Immature natural killer cell (primary cell): Measurements from ENCODE around the gene TNS1. TPM values are rescaled to one million over a fixed set of nuclear protein-coding genes. Genes with fewer than 3 reads are reported as not detected.

Source experiments
- DNase-seq, 3 donors: peaks; one replicate each; pipeline ENCODE4 v3.0.0; 2022; ENCODE audit warnings: mixed read lengths in 1 of 3
- H3K27ac Mint-ChIP-seq, 6 donors: one replicate each; pipeline ENCODE4 v1.8.0; 2020; ENCODE audit warnings: mixed read lengths in 6 of 6, mild to moderate bottlenecking in 5 of 6, inconsistent platforms in 4 of 6, moderate library complexity in 3 of 6
- H3K27me3 Mint-ChIP-seq, 3 donors: one replicate each; pipeline ENCODE4 v1.8.0; 2020 to 2021; ENCODE audit warnings: low read depth in 3 of 3, mild to moderate bottlenecking in 3 of 3, mixed read lengths in 3 of 3, moderate library complexity in 3 of 3, inconsistent platforms in 1 of 3
- H3K36me3 Mint-ChIP-seq, 3 donors: one replicate each; pipeline ENCODE4 v1.8.0; 2020; ENCODE audit warnings: mixed read lengths in 3 of 3, inconsistent platforms in 2 of 3, mild to moderate bottlenecking in 2 of 3
- H3K4me1 Mint-ChIP-seq, 2 donors: one replicate each; pipeline ENCODE4 v1.8.0; 2020; ENCODE audit warnings: inconsistent platforms in 2 of 2, mild to moderate bottlenecking in 2 of 2, mixed read lengths in 2 of 2, moderate library complexity in 1 of 2
- H3K4me3 Mint-ChIP-seq, 5 donors: one replicate each; pipeline ENCODE4 v1.8.0; 2020; ENCODE audit warnings: mild to moderate bottlenecking in 5 of 5, mixed read lengths in 5 of 5, inconsistent platforms in 3 of 5, moderate library complexity in 3 of 5
- H3K9me3 Mint-ChIP-seq, 6 donors: one replicate each; pipeline ENCODE4 v1.8.0; 2020; ENCODE audit warnings: mild to moderate bottlenecking in 6 of 6, mixed read lengths in 6 of 6, inconsistent platforms in 4 of 6, moderate library complexity in 3 of 6
- polyA plus RNA-seq, 3 donors: library from polyadenylated mRNA; unstranded; fragments of 300-500 nt; fragmentation: Illumina TruSeq; gene quantifications; one replicate each; pipeline ENCODE4 v1.2.3, GENCODE V29; 2021

The TNS1 gene
- polyA plus RNA-seq, 3 donors from 2014 or later = 0.40 TPM; not detected in 2

DNA sequence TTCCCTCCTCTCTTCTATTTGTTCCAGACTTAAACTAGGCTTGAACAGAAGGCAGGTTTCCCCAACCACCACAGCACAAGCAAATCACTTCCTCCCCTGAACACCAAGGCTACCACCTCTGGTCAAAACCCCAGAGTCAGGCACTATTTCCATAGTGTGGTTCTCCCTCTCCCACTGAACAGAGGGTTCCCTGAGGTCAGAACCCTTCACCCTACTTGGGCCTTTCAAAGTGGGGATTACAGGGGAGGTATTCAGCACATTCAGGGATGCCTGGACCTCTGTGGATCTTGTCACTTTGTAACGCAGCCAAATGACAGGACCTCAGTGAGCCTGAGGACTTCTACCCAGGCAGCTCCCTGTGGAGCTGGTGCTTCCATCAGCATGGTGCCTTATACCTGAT is 88.7 kb downstream of the TNS1 start:
- Mint-ChIP-seq H3K9me3 (no peaks in the 10 kb centered on the region), H3K27ac (no peak overlapping the region), H3K4me3 (no peak overlapping the region), H3K27me3 (peaks cover 0 to 6% (median 0%) of the 10 kb centered on the region in 3 donors), H3K4me1 (no peaks in the 10 kb centered on the region), H3K36me3 (no peaks in the 10 kb centered on the region)
- DNase-seq = no peak

DNA sequence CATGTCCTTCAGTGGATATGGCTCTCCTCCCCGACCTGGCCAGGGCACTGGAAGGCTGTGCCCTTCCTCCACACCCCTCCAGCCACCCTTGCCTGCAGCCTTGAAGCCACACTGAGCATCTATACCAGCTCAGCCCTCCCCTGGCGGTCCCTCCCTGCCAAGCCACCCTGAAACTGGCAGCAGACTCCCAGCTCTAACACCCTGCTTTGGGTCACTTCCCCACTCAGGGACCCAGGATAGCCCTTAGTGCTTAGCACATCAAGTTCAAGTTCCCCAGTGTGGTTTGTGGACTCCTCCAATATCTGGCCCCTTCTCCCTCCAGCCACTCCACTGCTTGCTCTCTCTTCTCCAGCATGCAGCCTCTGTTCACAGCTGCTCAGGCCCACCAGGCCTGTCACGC is 89.4 kb downstream of the TNS1 start:
- no peak overlapping the region for H3K4me3 Mint-ChIP-seq
- no peaks in the 10 kb centered on the region for H3K36me3 Mint-ChIP-seq
- peaks cover 0 to 6% (median 0%) of the 10 kb centered on the region in 3 donors for H3K27me3 Mint-ChIP-seq
- no peak overlapping the region for H3K27ac Mint-ChIP-seq
- DNase-seq = no peak
- H3K9me3 Mint-ChIP-seq = no peaks in the 10 kb centered on the region
- no peaks in the 10 kb centered on the region for H3K4me1 Mint-ChIP-seq

DNA sequence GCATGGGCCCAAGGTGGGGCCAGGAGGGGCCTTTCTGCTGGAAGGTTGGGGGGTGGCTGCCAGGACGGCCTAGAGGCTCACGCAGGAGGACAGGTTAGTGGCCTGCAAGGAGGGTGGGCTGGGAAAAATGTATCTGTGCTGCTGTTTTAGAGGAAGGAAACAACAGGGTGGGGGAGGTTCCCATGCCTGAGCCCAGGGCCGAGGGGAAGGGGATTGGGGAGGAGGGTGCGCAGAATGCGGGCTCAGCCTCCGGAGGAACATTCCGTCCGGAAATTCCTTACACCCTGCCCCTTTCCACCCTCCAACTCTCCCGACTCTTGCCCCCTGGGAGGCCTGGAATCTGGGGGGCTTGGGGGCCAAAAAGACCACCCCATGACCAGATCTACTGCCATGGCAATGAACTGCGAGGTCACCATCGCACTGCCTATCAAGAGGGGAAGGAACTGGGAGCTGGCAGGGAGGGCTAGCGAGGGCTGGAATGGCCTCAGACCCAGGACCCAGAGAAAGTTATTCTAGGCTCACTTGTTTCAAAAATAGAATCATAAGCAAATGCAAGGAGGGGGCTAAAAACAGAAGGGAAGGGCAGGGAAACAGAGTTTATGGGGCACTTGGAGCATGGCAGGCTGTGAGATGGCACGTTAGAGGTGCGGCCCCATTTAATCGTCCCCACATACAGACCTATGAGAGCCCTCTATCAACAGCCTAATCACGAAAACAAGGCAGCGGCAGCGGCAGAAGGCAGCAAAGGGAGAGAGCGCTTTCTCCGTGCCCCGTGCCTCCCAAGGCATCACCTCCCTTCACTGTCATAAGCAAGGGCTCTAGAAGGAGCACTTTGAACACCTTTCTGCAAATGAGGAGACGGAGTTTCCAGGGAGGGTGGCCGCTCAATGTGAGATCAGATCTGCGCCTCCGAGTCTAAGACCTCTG is 90.4 kb downstream of the TNS1 start:
- H3K4me1 Mint-ChIP-seq = no peaks in the 10 kb centered on the region
- H3K4me3 Mint-ChIP-seq = no peak overlapping the region
- H3K9me3 Mint-ChIP-seq = no peaks in the 10 kb centered on the region
- no peaks in the 10 kb centered on the region for H3K36me3 Mint-ChIP-seq
- no peak for DNase-seq
- H3K27me3 Mint-ChIP-seq = peaks cover under 1 to 8% (median 6%) of the 10 kb centered on the region in 3 donors
- no peak overlapping the region for H3K27ac Mint-ChIP-seq

DNA sequence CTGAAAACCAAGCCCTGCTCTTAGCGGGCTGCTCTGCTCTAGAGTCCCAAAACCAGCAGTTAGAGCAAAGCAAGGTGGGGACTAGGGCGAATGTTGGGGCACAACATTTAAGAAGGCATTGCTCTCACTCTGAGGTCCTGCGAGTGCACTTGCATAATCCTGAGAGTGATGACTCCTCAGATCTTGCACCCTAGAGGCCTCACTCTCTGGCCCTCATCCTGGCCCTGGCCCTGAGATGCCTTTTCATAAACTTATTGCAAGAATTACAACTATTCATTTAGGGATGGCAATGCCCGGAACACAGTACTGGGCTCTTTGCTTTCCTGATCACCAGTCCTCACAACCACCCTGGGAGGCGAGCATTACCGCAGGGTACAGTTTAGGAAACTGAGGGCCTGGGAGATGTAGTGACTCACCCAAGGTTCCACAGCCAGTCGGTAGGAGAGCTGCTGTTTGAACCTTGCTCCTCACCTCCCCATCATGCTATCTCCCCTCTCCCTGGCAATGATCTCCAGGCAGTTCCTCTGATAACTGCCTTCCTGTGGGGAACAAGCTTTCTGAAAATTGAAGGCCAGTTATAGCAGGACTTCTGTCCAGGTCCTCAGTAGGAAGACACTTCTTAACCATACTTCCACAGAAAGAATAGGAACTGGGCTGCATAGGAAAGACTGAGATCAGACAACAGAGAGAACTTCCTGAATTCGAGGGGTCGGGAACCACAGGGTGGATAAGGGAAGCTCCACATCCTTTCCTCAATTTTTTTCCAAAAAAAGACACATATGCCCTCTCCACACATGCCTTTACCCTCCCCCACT is 91.3 kb downstream of the TNS1 start:
- no peaks in the 10 kb centered on the region for H3K4me1 Mint-ChIP-seq
- H3K9me3 Mint-ChIP-seq = no peaks in the 10 kb centered on the region
- H3K27ac Mint-ChIP-seq = no peak overlapping the region
- H3K4me3 Mint-ChIP-seq = no peak overlapping the region
- DNase-seq = no peak
- H3K36me3 Mint-ChIP-seq = no peaks in the 10 kb centered on the region
- H3K27me3 Mint-ChIP-seq = peaks cover 5 to 10% (median 8%) of the 10 kb centered on the region in 3 donors

DNA sequence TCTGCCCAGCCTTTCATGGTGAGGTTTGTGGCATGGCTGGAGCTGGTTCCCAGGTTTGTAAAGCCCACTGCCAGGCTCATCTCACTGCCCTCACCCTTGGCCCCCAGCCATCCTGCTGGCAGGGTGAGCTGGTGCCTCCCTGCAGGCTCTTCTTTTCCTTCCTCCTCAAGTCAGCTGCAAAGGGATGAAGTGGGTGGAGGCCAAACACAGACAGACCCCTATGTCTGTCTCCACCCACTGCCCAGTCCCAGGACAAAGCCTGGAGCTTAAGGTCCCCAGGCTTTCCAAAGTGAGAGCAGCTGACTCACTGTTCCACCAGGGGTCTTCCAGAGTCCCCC is 92.0 kb downstream of the TNS1 start:
- H3K4me3 Mint-ChIP-seq = no peak overlapping the region

DNA sequence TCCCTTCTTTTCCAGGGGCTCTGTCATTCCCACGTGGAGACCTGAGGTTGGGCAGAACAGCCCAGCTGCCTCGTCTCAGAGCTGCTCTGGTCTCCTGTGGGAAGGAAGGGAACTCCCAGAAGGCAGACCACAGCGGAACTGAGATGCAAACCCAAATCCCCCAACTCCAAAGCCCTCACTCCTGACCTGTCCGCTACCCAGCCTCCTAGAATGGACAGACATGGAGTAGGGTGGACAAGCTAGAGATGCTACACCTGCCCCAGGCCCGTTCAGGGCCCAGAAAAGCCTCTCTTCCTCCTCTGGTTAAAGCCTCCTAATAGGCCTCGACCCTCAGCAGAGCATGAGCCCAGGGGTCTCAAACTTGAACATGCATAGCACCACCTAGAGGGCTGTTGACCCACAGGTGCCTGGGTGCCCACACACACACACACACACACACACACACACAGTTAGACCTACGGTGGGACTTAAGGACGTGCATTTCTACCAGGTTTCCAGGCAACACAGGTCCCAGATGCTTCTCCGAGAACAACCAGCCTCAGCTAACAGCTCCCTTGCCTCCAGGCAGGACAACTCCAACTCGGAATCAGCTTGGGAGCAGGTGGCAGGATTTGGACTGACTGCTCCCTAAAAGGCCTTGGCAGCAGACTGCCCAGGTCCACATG is 93.5 kb downstream of the TNS1 start:
- peaks cover 5 to 11% (median 10%) of the 10 kb centered on the region in 3 donors for H3K27me3 Mint-ChIP-seq
- H3K4me3 Mint-ChIP-seq = no peak overlapping the region
- H3K36me3 Mint-ChIP-seq = no peaks in the 10 kb centered on the region
- peaks cover 0 to 5% of the 10 kb centered on the region in 2 donors for H3K4me1 Mint-ChIP-seq
- no peak overlapping the region for H3K27ac Mint-ChIP-seq
- no peaks in the 10 kb centered on the region for H3K9me3 Mint-ChIP-seq
- DNase-seq = no peak

More for the DNA sequence above, 92.0 kb downstream of the TNS1 start:
- Mint-ChIP-seq H3K27me3 (peaks cover 5 to 10% (median 8%) of the 10 kb centered on the region in 3 donors), H3K27ac (peak overlapping the region in 1 of 6 donors; percentile 71), H3K36me3 (no peaks in the 10 kb centered on the region), H3K9me3 (no peaks in the 10 kb centered on the region), H3K4me1 (peaks cover 0 to 2% of the 10 kb centered on the region in 2 donors)
- no peak for DNase-seq

DNA sequence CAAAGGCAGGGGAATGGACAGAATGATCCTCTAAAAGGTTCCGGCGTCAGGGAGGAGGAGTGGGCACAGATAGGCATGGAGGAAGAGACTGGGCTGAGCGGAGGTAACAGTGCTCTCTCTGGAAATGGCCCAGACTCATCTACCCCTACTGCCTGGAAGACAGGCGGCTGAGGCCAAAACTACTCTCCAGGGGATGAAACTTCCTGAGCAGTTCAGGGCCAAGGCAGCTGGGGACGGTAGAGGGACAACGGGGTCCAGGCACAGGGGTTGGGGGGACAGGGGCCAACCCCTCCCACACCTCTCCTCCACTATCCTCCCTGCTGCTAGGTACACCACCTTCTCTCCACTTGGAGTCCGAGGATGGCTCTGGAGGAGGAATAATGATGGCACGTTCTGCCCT is 94.3 kb downstream of the TNS1 start:
- no peak overlapping the region for H3K27ac Mint-ChIP-seq

DNA sequence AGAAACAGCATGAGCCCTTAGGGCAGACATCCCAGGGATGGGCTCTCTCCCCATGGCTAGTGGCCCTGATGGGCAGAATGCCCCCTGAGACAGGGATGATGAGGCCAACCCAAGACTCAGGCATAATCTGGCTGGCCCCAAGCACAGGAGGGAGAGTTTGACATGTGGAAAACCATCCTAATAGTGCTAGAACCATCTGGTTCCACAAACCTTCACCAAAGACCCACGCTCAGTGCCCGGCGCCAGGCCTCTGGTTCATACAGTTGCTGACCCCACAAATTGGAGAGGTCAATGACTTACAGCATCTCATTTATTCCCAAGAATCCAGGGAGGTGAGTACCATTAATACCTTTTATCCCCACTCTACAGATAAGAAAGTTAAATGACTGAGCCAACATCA is 95.5 kb downstream of the TNS1 start:
- Mint-ChIP-seq H3K27me3 (peaks cover 5 to 11% (median 9%) of the 10 kb centered on the region in 3 donors), H3K9me3 (no peaks in the 10 kb centered on the region)

More for the DNA sequence above, 94.3 kb downstream of the TNS1 start:
- DNase-seq = no peak
- Mint-ChIP-seq H3K36me3 (no peaks in the 10 kb centered on the region), H3K4me1 (peaks cover 0 to 5% of the 10 kb centered on the region in 2 donors), H3K9me3 (no peaks in the 10 kb centered on the region), H3K4me3 (no peak overlapping the region), H3K27me3 (peaks cover 5 to 11% (median 11%) of the 10 kb centered on the region in 3 donors)

DNA sequence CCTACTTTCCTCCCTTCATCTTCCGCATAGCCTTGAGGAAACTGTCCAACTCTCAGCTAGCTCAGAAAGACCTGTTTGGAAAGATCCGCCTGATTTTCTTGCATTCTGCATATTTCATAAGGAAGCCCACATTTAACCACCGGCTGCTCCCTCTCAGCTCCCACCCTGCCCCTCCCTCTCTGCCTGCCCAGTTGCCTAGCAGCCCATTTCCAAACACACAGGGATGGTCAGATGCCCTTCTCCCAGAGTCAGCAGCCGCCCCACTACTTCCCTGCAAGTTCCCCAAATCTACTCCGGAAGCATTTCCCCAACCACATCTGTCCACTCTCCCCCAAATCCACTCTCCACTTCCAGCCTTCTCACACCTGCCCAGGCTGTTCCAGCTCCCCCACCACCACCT is 96.0 kb downstream of the TNS1 start:
- Mint-ChIP-seq H3K4me3 (no peak overlapping the region), H3K9me3 (no peaks in the 10 kb centered on the region), H3K36me3 (no peaks in the 10 kb centered on the region), H3K27ac (no peak overlapping the region), H3K27me3 (peaks cover 5 to 11% (median 9%) of the 10 kb centered on the region in 3 donors), H3K4me1 (peaks cover 0 to 5% of the 10 kb centered on the region in 2 donors)
- no peak for DNase-seq

More for the DNA sequence above, 95.5 kb downstream of the TNS1 start:
- Mint-ChIP-seq H3K36me3 (no peaks in the 10 kb centered on the region), H3K4me1 (peaks cover 0 to 5% of the 10 kb centered on the region in 2 donors), H3K27ac (no peak overlapping the region), H3K4me3 (no peak overlapping the region)
- DNase-seq = no peak

DNA sequence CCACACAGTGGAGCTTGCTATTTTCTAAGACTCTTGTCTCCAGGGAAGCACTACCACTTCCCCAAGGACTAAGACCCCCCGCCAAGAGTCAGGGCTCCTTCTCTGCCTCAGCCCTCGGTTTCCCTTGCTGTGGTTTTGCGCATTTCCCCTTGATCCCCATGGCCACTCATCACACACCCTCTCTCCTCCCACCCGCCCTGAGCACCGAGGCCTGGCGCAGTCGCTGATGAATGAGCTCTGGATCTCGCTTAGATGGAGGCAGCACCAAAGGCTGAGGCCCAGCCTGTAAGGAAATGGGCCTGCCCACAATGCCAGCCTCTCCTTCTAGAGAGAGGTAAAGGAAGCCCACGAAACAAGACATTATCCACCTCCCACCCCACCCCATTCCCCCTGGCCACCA is 96.9 kb downstream of the TNS1 start:
- no peak overlapping the region for H3K27ac Mint-ChIP-seq
- no peaks in the 10 kb centered on the region for H3K9me3 Mint-ChIP-seq
- no peak overlapping the region for H3K4me3 Mint-ChIP-seq
- peaks cover 5 to 11% (median 9%) of the 10 kb centered on the region in 3 donors for H3K27me3 Mint-ChIP-seq
- no peaks in the 10 kb centered on the region for H3K36me3 Mint-ChIP-seq
- DNase-seq = no peak
- H3K4me1 Mint-ChIP-seq = peaks cover 0 to 5% of the 10 kb centered on the region in 2 donors

DNA sequence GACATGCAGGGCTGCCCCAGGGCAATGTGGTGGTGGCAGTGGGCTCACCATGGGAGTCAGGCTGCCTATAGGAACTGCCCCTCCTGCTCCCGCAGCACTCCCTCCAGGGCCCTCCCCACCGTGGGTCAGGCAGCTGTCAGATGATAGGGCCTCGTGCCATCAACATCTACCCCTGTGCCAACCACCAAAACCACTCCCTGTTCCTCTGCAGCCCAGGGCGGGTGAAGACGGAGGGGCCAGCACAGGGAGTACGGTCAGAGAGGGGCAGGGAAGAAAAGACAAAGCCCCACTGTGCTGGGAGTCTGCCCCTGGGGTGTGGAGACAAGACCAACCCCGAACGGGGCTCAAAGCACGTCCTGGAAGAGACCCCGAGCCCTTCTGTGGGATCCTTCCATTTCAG is 97.4 kb downstream of the TNS1 start:
- Mint-ChIP-seq H3K9me3 (no peaks in the 10 kb centered on the region), H3K27ac (no peak overlapping the region), H3K4me3 (no peak overlapping the region), H3K4me1 (peaks cover 0 to 5% of the 10 kb centered on the region in 2 donors), H3K36me3 (no peaks in the 10 kb centered on the region), H3K27me3 (peaks cover 5 to 11% (median 9%) of the 10 kb centered on the region in 3 donors)
- no peak for DNase-seq

DNA sequence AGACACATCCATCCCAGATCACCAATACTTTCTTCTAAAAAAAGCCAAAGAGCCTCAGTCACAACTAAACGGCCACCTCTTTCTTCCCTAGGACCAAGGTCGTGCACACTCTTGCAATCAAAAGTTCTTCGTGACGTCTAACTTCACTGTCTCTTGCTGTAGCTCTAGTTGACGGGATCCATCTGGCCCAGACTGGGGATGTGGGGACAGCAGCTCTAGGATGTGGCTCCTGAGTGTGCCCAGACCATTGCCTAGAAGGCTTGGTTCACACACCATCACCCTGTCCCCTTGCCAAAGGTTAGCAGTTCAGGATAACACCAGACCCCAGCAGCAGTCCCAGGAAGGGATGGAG is 98.2 kb downstream of the TNS1 start:
- Mint-ChIP-seq H3K27me3 (peaks cover 5 to 11% (median 9%) of the 10 kb centered on the region in 3 donors), H3K4me3 (no peak overlapping the region), H3K9me3 (no peaks in the 10 kb centered on the region), H3K36me3 (no peaks in the 10 kb centered on the region), H3K27ac (no peak overlapping the region), H3K4me1 (peaks cover 0 to 5% of the 10 kb centered on the region in 2 donors)
- no peak for DNase-seq

DNA sequence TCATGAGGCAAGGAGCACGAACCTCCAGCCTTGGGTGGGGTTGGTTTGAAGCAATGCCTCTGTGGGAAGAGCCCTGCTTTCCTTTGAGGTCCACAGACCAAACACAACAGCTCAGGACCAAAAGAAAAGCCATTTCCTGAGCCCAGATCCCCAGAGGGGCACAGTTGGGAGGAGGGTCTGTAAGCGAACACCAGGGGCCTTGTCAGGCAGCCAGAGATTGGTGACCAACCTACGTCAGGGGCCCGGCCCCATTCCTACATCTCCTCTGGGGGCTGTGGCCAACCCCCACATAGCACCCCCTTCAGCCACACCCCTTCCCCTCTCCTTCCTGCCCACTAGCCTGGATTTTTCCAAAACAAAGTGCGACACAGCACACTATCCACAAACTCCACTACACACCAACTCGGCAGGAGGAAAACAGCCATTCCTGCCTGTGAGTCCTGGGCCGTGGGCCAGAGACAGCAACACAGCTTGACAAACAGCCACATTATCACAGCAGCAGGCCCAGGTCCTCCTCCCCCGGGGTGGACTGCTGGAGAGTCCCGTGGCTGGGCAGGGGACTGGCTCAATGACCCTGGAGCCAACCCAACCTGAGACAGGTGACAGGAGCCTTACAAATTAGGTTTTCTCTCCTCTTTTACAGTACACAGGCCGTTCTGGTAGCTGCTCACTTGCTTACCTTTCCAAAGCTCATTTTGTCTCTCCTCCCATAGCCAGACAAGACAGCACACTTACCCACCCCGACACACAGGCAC is 98.8 kb downstream of the TNS1 start:
- Mint-ChIP-seq H3K9me3 (no peaks in the 10 kb centered on the region), H3K4me3 (no peak overlapping the region), H3K36me3 (no peaks in the 10 kb centered on the region), H3K4me1 (peaks cover 0 to 5% of the 10 kb centered on the region in 2 donors), H3K27me3 (peaks cover 6 to 12% (median 11%) of the 10 kb centered on the region in 3 donors), H3K27ac (no peak overlapping the region)
- no peak for DNase-seq
